T47D (cell line): ENCODE results near the gene DNAJC1.
"Not testable (repeated sequence)": the region's sequence is repeated elsewhere in the genome, so short reads cannot be mapped to it uniquely, and the experiment has no call there.

Experiments
- DNase-seq, 2 experiments: peaks; one replicate each; pipeline versions ENCODE4 v3.0.0 to v3.0.0-alpha.2; 2011 to 2012; ENCODE audit warnings: low read depth in 1 of 2, low spot score in 1 of 2
- JUND ChIP-seq: IDR thresholded peaks from 2 replicates; pipeline ENCODE4 v1.6.1; 2012; ENCODE audit warnings: low read depth
- in situ Hi-C: cut with HindIII; loops from 2 replicates; pipeline ENCODE4 v1.10.0; 2016; ENCODE audit warnings: low sequenced_read_pairs, low pct_unique_long_range_greater_than_20kb

DNAJC1 gene

GRCh38 chr10:21820952-21821351 lies 182.6 kb downstream of the DNAJC1 start:
- DNase-seq = no peak
- TF ChIP-seq JUND = no peak
- in situ Hi-C loops = no loop called here

GRCh38 chr10:21818416-21818815 lies 185.1 kb downstream of the DNAJC1 start:
- DNase-seq, in situ Hi-C loops: not testable (repeated sequence)

DNA sequence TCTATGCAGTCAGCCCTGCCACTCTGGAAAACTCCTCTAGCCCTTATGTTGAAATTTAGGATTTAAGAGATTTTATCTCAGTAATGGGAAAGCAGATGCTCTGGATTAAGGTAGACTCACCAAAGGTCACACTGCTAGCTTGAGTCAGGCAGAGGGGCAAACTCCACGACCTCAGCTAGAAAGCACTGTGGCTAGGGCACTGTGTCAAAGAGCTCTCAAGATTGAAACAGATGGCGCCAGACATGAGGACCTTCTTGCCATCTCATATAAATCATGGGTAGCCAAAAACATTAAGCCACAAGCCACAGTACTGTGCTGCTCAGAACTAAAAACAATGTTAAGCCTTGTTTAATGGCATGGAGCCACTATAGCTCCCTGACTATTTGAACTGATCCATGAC lies 188.7 kb downstream of the DNAJC1 start:
- in situ Hi-C loops = no loop called here
- DNase-seq = no peak
- TF ChIP-seq JUND = no peak

DNA sequence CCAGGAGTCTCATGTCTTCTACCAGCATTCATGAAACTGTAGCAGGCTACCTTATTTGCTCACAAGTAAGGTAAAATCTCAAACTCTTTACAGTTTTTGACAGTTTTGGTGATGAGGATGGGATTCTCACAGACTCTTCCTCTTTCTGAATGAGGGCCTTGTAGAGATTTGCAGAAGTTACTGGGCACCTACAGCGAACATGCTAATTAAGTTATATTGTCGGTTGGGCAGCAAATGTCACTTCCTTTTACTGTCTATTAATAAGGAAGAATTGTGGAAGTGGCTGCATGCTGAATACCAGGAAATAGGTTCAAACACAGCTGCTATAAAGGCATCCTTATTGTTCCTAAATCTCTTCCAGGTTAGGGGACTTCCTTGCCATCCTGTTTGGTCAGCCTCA lies 189.6 kb downstream of the DNAJC1 start:
- TF ChIP-seq JUND = no peak
- in situ Hi-C loops = no loop called here
- DNase-seq = no peak

- in situ Hi-C loops = no loop called here
- DNase-seq = no peak
- no peak for TF ChIP-seq JUND
Measured at GRCh38 chr10:21811245-21811585, 192.3 kb downstream of the DNAJC1 start.

DNA sequence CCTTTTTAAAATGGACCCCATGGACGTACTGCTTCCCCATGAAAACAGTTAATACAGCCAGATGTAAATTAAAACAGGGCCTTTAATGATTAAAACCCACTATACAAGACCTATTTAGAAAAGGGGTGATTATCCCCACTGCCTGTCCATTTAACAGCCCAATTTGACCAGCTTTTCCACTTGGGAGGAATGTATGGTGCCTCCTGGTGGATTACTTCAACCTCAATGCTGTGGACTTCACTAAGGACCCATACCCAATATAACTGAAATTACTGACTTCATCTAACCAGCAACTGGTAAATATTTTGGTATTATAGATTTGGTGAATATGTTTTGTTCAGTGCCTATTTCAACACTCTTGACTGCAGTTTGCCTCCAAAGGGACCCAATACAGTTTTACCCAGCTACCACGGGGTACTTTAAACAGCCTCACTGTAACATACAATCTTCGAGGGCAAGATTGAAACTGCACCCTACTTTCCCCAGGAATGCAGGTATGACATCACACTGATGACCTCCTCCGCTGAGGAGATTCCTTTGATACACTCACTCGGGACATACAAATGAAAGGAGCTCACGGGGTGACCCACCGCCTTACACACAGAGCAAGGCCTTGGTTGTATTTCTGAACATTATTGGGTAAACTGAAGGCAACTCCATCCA lies 192.8 kb downstream of the DNAJC1 start:
- no peak for DNase-seq
- in situ Hi-C loops = no loop called here
- TF ChIP-seq JUND = no peak

DNA sequence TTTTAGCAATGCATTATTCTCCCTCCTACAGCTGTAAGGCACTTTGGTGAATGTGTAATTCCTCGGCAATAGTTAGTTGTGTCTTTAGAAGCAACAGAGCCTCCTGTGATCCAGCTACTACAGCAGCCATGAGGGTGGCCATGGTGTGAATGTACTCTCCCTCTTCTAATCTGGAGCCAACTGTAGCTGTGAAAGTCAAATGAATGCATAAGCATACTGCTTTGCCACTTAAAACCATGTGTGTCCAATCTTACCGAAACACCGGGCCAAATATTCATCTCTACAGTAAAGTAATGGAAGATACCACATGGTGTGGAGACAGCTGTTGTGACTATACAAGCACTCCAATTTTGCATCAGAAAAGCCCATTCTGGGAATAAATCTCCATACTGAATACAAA lies 195.0 kb downstream of the DNAJC1 start:
- in situ Hi-C loops = no loop called here
- no peak for DNase-seq
- TF ChIP-seq JUND = no peak

DNA sequence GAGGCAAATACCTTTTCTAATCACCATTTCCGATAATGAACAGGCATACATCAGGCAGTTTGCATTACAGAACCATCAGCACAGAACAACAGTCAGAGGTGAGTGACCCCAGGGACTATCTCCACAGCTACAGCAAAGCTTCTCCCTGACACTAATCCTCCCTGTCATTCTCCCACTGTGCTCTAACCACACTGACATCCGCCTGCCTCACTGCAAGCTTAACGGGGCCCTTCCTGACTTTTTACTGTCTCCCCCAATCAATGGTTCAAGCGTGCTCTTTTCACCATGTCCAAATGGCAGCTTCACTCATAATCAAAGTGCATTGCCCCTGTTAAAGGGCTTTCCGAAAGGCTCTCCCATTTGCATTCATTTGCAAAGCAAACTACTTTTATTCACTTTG lies 196.3 kb downstream of the DNAJC1 start:
- in situ Hi-C loops = no loop called here
- TF ChIP-seq JUND = no peak
- DNase-seq = no peak

DNA sequence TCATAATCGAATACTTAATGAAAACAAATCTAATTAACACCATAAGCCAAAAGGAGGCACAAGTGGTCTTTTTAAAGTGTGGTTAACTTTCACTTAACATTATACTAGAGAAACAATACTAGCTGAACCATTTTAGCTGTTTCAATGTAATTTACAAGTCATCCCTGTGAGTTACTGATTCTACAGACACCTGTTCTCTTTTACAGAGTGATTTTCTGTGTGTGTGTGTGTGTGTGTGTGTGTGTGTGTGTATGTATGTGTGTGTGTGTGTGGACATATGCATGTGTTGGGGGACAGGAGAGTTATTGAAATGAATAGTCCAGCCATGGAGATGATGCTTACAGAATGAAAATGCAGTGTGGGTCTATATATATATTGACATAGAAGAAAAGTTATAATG lies 200.2 kb downstream of the DNAJC1 start:
- in situ Hi-C loops = no loop called here
- TF ChIP-seq JUND = no peak
- DNase-seq = no peak

- in situ Hi-C loops = no loop called here
- DNase-seq = no peak
- TF ChIP-seq JUND = no peak
Measured at GRCh38 chr10:21801609-21802008, 201.9 kb downstream of the DNAJC1 start.

- in situ Hi-C loops = no loop called here
- no peak for DNase-seq
- TF ChIP-seq JUND = no peak
Measured at GRCh38 chr10:21797984-21798765, 205.4 kb downstream of the DNAJC1 start.

- in situ Hi-C loops = no loop called here
- no peak for DNase-seq
- TF ChIP-seq JUND = no peak
Measured at GRCh38 chr10:21797533-21797932, 206.0 kb downstream of the DNAJC1 start.

- DNase-seq = no peak
- TF ChIP-seq JUND = no peak
- in situ Hi-C loops = no loop called here
Measured at GRCh38 chr10:21791276-21791675, 212.3 kb downstream of the DNAJC1 start.

DNA sequence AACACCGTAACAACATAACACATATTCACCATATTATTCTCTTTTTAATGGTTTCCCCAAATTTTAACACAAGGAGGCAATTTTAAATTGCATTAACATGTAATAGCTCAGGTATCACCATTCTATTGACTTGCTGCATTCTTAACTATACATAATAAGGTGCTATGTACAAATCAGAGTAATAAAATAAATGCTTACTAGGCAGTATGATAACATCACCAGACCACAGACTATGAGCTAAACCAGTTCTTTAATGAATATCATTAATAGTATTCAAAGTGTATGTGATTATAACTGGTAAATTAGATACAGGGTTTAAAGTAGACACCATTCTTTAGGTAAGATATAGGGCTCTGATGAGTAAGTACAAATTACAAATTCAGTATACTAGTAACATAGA lies 226.6 kb downstream of the DNAJC1 start:
- TF ChIP-seq JUND = no peak
- no peak for DNase-seq
- in situ Hi-C loops = no loop called here
